Activated CD4-positive, alpha-beta T cell treated with anti-CD3 and anti-CD28 coated beads, Interleukin-2, amount 50 U/mL, for 16 hours (primary cell): ENCODE results near the gene JARID2.

ENCODE experiments used
- DNase-seq: peaks from one replicate; pipeline ENCODE4 v3.0.0-alpha.2; 2020

Gene JARID2

GRCh38 chr6:15338476-15338875, 92.6 kb downstream of the JARID2 start:
- DNase-seq = no peak

GRCh38 chr6:15339081-15339480, 93.2 kb downstream of the JARID2 start:
- DNase-seq = no peak

GRCh38 chr6:15340105-15340601, 94.3 kb downstream of the JARID2 start:
- DNase-seq = no peak

- DNase-seq = no peak
Observed at GRCh38 chr6:15340775-15341174, 94.9 kb downstream of the JARID2 start.

GRCh38 chr6:15341311-15342001, 95.6 kb downstream of the JARID2 start:
- no peak for DNase-seq

- DNase-seq = no peak
Observed at GRCh38 chr6:15342114-15342513, 96.2 kb downstream of the JARID2 start.

- DNase-seq = no peak
Observed at GRCh38 chr6:15343490-15344191, 97.8 kb downstream of the JARID2 start.

- DNase-seq = no peak
Observed at GRCh38 chr6:15344192-15344519, 98.3 kb downstream of the JARID2 start.

- no peak for DNase-seq
Observed at GRCh38 chr6:15344831-15345230, 99.0 kb downstream of the JARID2 start.

GRCh38 chr6:15346315-15346714, 100.4 kb downstream of the JARID2 start:
- no peak for DNase-seq

- no peak for DNase-seq
Observed at GRCh38 chr6:15348528-15348927, 102.7 kb downstream of the JARID2 start.

GRCh38 chr6:15349379-15349778, 103.5 kb downstream of the JARID2 start:
- no peak for DNase-seq

- no peak for DNase-seq
Observed at GRCh38 chr6:15350386-15351083, 104.7 kb downstream of the JARID2 start.

GRCh38 chr6:15351631-15352030, 105.8 kb downstream of the JARID2 start:
- DNase-seq = no peak

GRCh38 chr6:15352220-15352619, 106.4 kb downstream of the JARID2 start:
- DNase-seq = no peak

- no peak for DNase-seq
Observed at GRCh38 chr6:15352845-15353244, 107.0 kb downstream of the JARID2 start.

- DNase-seq = no peak
Observed at GRCh38 chr6:15355683-15356099, 109.8 kb downstream of the JARID2 start.

GRCh38 chr6:15356179-15356578, 110.3 kb downstream of the JARID2 start:
- no peak for DNase-seq

GRCh38 chr6:15356937-15357336, 111.1 kb downstream of the JARID2 start:
- DNase-seq = no peak

- DNase-seq = no peak
Observed at GRCh38 chr6:15357782-15358181, 111.9 kb downstream of the JARID2 start.

GRCh38 chr6:15358579-15359327, 112.9 kb downstream of the JARID2 start:
- no peak for DNase-seq

- DNase-seq = no peak
Observed at GRCh38 chr6:15359335-15359862, 113.5 kb downstream of the JARID2 start.

- DNase-seq = no peak
Observed at GRCh38 chr6:15360300-15360699, 114.4 kb downstream of the JARID2 start.
